Loucy (cell line): ENCODE data around the gene GDAP1L1.

Source experiments
- EZH2phosphoT487 ChIP-seq: fragments of 200-600 bp; IDR thresholded peaks from 2 replicates; pipeline ENCODE4 v1.6.1; 2018; ENCODE audit warnings: antibody characterized with exemption, mild to moderate bottlenecking, moderate library complexity, borderline replicate concordance
- TF ChIP-seq, protein P1 (sequence below): fragments of 200-600 bp; sonication (generic); conservative IDR thresholded peaks from 2 replicates; pipeline ENCODE4 v1.5.1; 2014; ENCODE audit warnings: mild to moderate bottlenecking, antibody characterized with exemption, low read length

DNA sequence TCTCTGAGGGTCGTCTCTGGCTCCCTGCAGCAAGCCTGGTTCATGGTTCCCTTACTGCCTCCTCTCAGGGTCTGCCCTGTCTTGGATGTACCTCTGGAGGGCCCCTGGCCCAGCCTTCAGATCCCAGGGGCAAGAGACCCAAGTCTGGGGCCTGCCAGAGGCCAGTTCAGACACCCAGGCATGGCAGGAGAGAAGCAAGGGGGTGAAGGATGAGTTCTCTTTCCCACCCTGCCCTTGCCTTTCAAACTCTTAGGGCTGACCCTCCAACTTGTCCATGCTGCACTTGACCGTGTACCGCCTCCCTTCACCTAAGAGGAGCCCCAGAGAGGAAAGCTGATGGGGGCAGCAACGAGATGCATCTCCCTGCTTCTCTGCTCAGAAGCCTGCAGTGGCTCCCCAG, 4.2 kb downstream of the GDAP1L1 start:
- TF ChIP-seq, protein P1, sequence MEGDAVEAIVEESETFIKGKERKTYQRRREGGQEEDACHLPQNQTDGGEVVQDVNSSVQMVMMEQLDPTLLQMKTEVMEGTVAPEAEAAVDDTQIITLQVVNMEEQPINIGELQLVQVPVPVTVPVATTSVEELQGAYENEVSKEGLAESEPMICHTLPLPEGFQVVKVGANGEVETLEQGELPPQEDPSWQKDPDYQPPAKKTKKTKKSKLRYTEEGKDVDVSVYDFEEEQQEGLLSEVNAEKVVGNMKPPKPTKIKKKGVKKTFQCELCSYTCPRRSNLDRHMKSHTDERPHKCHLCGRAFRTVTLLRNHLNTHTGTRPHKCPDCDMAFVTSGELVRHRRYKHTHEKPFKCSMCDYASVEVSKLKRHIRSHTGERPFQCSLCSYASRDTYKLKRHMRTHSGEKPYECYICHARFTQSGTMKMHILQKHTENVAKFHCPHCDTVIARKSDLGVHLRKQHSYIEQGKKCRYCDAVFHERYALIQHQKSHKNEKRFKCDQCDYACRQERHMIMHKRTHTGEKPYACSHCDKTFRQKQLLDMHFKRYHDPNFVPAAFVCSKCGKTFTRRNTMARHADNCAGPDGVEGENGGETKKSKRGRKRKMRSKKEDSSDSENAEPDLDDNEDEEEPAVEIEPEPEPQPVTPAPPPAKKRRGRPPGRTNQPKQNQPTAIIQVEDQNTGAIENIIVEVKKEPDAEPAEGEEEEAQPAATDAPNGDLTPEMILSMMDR, result no peak
- TF ChIP-seq EZH2phosphoT487, result no peak
